Activated CD8-positive, alpha-beta memory T cell treated with anti-CD3 and anti-CD28 coated beads, Interleukin-2, amount 50 U/mL, for 1 hour (primary cell): ENCODE data around the gene EGFL8.
"Not testable (repeated sequence)": the region's sequence is repeated elsewhere in the genome, so short reads cannot be mapped to it uniquely, and the experiment has no call there.

Experiments used
- DNase-seq: peaks from one replicate; pipeline ENCODE4 v3.0.0-alpha.2; 2020; ENCODE audit errors: extremely low read depth

Gene EGFL8

DNA sequence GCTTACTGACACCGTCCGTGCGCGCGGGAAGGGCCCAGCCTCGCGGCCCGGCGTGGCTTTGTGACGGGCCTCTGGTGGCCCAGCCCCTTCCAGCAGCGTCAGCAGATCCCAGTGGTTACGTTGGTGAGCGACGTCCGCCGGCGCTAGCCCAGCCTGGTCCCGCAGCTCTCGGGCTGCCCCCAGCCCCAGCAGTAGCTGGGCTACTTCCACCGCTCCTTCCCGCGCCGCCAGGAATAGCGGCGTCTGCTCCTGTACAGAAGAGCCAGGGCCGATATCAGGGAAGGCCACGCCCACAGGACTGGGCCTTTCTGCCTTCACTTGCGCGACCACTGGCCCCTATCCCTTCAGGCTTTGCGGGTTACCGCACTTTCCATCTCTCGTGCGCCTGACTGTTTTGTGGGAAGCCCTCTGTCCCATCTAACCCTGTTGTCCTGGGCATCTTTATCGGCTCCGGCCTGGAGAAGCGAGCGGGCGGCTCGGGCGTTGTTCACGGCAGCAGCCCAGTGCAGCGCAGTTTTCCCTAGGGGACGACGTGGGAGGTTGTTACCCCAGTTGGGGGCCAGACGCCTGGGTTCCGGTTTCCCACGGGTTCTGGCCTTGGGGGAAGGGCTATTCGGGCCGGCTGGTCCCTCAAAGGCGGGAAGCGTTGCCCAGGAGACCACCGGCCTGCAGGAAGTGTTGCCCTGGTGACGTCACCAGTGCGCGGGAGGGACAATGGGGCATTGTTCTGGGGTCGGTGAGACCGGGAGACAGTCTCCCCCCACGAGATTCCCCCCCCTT, 31.7 kb downstream of the EGFL8 start:
- DNase-seq, result no peak

DNA sequence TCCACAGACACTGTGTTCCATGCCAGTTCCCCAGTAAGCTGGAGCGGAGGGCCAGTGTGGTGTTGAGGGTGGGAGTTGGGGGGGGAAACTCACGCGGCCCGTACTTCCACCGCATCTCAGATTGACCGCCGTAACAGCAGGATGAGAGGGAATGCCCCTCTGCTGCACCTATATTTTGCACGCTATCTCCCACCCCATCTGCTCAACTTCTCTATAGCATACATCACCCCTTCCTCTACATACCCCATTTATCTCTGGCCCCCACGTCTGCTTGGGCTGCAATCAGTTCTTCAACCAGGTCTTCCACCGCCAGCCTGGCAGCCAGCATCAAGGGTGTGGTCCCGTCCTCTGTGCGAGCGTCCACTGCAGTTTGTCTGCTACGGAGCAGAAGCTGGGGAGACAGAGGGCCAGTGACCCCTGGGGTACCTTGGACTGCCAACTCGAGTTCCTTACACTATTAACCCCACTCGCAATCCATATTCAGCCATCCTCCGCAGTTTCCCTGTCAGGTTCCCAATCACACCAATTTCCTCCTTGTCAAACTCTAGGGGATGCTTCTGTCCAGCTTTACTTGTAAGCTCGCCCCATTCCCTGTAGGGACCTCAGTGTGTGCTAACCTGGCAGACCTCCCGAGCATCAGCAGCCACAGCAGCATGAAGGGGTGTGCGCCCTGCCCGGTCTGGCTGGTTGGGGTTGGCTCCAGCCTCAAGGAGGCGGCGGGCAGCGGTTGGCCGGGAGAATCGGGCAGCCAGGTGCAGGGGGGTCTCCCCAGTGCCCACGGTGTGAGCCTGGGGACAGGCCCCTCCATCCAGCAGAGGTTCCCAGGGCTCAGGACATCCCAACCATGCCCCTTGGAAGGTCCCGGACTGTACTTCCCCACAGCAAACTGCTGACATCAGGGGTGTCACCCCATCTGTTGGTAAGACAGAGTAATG, 32.6 kb downstream of the EGFL8 start:
- DNase-seq, result no peak

DNA sequence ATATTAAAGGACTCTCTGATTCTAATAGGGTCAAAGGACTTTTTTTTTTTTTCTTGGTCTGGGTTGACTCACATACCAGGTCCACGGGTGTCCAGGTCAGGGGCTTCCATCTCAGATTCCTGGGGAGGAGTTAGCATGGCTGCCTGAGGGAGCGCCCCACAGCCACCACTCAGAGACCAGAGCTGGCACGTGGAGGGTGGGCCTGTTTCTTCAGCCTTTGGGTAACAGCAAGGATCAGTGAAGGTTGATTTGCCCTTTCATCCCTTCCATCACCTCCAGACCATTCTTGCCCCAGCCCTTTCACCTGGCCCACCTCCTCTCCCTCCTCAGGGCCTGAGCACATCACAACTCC, 33.9 kb downstream of the EGFL8 start:
- DNase-seq, result no peak

DNA sequence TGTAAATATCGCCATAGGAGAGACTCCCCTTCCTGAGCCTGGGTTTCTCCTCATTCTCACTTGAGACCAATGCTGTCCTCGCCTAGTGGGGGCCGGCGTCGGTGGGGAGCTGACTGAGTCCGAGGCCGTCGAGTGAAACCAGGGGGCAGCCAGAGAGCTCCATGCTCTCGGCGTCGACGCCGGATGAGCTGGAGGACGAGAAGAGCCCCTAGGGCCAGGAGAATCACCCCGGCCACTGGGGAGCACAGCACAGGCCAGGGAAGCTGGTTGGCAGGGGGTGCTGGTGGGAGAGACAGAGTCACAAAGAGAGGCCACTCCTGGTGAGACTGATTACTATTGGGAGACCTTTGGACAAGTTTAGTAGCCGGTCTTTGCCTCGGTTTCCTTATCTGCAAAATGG, 34.5 kb downstream of the EGFL8 start:
- no peak for DNase-seq

DNA sequence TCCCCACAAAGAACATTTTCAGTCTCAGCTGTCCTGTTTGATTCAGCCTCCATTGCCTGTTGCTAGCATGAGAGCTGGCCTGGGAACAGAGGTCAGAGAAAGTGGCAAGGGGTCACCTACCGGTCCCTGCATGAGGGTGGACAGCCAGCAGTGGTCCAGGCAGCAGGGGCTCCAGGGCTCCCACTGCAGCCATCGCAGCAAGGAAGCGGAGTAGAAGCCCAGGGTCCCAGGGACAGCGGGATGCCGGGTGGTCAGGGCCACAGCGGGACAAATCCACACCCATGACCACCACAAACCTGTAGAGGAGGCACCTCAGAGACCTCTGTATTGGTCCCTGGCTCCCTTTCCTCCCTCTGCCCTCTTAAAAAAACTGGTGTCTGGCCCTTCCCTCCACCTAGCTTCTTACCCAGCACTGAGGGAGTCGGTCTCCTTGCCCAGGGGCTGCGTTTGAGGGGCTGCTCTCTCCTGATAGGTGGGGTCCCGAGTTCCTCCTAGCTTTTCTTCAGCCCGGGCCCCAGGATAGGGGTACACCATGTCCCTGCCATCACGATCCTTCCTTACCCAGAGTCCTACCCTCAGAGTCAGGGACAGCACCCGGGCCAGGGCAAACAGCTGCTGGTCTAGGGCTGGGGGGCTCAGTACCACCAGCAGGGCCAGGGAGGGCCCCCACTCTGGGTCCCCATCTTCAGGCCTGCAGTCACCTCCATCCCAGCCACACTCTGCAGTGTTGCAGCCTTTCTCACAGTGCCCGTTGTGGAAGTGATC, 36.5 kb downstream of the EGFL8 start:
- DNase-seq, result no peak

DNA sequence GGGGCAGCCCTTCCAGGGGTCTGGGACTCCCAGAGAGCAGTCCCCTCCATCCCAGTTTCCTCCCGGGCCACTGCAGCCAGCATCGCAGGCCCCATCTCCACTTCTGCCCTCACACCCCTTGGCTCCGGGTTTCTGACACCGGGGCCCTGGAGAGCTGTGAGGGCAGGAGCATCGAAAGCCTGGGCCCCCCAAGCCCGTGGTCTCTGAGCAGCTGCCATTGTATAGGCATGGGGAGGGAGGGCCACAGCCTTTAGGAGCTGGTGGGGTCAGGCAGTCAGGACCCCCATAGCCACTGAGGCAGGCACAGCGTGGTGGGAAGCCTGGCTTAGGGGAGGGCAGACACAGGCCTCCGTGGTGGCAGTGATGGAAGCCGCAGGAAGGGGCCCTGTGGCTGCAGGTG, 37.8 kb downstream of the EGFL8 start:
- DNase-seq, result no peak

DNA sequence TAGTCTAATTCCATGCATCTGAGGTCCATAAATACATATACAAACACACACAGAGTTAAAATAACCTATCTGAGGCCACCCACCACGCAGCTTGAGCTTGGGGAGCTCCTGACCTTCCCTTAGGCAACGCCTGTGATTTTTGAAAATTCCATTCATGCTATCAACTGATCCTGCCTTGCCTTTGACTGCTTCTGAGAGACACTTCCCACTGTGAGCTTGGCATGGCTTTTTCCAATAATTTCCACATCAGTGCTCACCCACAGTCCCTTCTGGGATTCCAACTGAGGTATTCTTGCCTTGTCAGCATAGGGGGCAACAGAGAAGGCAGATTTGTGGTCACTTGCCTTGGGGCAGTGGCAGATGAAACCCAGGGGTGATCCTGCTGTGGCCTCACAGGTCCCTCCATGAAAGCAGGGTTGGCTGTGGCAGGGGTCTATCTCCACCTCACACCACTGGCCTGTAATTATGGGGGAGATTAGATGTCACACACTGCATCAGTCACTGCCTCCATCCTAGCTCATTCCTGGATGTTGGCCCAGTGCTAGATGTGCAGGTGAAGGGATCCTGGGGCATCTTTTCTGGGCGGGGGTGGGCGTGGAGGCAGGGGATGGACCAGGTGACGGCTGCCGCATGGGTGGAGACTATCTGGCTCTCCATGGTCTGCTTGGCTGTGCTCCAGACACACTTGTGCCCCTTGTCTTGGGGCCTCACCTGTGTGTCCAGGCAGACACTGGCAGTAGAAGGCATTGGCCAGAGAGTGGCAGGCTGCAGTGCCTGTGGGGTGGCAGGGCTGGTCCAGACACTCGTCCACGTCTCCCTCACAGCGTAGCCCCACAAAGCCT, 39.3 kb downstream of the EGFL8 start:
- no peak for DNase-seq

DNA sequence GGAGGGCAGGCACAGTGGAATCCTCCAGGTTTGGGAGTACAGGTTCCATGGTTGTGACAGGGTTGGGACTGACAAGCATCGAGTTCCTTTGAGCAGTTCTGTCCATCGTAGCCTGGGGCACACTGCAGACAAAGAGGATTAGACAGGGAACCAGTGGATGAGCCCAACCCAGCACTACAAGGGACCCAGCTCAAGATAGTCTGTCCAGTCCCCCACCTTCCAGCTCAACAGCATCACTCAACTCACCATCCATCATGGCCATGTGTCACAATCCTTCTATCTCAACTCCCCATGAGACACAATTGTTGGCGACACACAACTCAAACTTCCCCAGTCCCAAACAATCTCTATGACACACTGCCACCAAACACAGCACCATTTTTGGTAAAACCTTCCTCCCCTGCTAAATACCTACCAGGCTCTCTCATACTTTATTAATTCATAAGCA, 39.9 kb downstream of the EGFL8 start:
- no peak for DNase-seq

DNA sequence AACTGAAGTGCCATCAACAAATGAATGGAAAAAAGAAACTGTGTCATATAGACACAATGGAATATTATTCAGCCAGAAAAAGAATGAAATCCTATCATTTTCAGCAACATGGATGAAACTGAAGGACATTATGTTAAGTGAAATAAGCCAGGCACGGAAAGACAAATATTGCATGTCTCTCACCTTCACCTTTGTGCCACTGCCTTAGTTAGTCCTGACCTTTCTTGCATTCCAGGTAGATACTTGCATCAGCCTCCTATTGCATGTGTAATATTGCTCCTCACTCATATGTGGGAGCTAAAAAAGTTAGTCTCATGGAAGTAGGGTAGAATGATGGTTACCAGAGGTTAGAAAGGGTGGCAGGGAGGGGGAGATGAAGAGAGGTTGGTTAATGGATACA, 44.6 kb downstream of the EGFL8 start:
- DNase-seq, result no peak

DNA sequence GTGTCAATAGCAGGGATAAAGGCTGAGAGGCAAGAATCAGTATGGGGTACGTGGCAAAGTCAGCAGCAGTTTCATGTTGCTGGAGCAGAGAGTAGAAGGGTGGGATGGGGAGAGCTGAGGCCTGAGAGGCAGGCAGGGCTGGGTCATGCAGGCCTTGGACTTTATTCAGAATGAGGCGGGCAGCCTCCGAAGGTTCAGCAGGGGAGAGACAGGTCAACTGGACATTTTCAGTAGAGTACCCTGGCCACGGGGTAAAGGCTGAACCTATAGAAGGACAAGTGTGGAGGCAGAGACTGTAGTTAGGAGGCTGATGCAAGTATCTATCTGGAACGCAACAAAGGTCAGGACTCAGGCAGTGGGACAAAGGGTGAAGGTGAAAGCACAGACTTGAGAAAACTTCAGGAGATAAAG, 45.8 kb downstream of the EGFL8 start:
- DNase-seq, result no peak

DNA sequence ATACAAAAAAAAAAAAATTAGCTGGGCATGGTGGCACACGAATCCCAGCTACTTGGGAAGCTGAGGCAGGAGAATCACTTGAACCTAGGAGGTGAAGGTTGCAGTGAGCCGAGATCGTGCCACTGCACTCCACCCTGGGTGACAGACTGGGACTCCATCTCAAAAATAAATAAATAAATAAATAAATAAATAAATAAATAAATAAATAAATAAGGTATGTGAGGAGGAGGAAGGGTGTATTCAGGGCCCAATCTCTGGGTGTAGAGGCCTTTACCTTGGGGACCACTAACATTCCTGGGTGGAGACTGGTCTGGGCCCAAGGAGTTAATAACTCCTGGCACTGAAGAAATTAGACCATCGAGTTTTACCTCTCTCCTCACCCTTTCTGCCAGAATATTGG, 47.0 kb downstream of the EGFL8 start:
- DNase-seq, result not testable (repeated sequence)

DNA sequence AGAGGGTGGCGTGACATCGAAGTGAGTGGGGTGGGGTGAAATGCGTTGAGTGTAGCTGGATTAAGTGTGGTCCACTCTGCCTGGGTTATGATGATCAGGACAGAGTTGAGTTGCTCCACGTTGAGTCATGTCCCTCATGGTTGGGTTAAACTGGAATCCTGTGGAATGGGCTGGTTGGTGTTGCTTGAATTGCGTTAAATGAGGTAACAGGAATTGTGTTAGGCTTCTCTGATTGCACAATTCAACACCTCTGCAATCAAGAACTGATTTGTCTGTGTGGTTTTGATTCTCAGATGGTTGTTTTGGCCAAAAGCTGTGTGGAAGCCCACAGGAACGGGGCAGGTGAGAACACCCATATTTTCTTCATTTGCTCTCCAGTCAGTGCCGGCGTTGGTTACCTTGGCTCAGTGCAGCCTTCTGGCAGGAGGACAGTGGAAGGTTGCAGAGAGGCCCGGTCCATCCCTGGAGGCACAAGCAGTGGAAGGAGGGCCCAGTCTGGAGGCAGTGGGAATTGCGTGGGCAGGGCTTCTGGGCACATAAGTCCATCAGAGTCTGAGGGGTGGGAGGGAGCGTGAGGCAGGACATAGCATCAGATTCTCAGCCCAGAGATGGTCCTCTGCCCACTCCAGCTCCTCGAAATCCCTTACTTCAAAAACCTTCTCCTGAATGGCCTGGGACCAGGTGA, 47.8 kb downstream of the EGFL8 start:
- DNase-seq, result no peak

DNA sequence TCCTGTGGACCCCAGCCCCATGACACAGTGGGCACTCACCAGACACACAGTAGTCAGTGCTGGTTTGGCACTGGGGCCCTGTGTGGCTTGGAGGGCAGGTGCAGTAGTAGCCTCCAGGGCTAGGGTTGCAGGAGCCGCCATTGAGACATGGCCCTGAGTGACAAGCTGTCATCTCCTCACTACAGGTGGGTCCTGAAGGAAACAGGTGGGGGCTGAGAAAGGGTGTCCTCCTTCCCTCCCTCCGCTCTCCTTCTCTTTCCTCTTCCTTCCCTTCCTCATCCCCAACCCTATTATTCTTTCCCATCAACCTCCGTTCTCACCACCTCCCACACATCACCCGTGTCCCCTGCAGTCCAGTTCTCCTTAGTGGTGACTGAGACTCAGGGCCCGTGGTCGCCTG, 49.3 kb downstream of the EGFL8 start:
- no peak for DNase-seq

DNA sequence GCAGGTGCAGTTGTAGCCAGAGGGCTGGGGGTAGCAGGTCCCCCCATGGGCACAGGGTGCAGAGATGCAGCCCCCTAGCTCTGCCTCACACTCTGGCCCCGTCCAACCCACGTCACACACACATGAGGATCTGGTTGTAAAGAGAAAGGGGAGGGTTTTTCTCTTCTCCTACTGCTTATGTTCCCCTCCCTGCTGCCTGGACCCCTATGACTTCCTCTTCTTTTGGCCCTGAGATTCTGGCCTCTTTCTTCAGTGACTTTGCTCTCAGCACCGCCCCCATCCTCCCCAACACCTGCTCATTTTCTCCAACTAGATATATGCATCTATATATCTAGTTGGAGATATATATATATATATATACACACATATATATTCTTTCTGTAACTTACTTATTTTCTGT, 49.7 kb downstream of the EGFL8 start:
- DNase-seq, result no peak

DNA sequence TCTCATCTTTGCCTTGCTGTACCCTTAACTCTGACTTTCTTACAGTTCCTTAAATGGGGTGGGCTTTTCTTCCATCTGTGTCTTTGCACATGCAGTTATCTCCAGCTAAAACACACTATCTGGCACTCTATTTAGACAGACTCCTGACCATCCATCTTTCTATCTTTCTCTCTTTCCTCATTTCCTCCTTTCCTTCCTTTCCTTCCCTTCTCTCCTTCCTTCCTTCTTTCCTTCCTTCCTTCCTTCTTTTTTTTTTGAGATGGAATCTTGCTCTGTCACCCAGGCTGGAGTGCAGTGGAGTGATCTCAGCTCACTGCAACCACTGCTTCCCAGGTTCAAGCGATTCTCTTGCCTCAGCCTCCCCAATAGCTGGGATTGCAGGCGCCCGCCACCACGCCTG, 51.2 kb downstream of the EGFL8 start:
- DNase-seq, result no peak

DNA sequence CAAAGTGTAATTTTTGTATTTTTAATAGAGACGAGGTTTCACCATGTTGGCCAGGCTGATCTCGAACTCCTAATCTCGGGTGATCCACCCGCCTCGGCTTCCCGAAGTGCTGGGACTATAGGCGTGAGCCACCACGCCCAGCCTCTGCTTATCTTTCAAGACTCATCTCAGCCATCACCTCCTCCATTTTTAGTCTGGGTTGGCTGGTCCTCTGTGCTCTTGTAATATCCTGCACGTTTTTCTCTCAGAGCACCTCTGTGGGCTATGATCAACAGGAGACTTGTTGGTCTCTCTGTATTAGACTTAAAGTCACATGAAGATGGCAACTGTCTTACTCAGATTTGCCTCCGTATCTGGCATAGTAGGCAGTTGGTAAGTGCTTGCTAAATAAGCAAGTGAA, 51.9 kb downstream of the EGFL8 start:
- no peak for DNase-seq

DNA sequence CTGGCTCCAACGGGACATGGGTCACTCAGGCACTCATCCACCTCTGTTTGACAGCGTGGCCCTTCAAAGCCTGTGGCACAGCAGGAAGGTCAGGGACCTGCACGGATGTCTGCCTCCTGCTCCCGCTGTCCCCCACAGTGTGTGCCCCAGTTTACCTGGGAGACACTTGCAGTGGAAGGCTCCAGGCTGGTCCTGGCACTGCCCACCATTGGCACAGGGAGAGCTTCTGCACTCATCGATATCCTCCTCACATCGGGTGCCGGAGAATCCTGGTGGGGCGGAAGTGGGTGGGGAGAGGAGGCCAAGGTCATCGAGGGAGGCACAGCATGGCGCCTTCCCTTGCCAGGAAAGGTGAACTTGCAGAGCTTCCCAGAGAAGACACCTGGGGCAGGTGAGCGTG, 52.6 kb downstream of the EGFL8 start:
- DNase-seq, result no peak
